H1 (cell line): ENCODE data around the gene MYO1D. TPM values are rescaled to one million over a fixed set of nuclear protein-coding genes. Genes with fewer than 3 reads are reported as not detected.

Experiments
- CTCF ChIA-PET: fragments of 300-600 bp; sonication (Branson Sonifier 250); formaldehyde crosslinking; loops from one replicate; lab custom pipeline; 2021; ENCODE audit not compliant: partially characterized antibody; lab: Charles Lee
- POLR2A ChIA-PET: fragments of 300-600 bp; sonication (Branson Sonifier 250); formaldehyde crosslinking; loops from one replicate; lab custom pipeline; 2021; ENCODE audit warnings: inconsistent platforms; ENCODE audit not compliant: partially characterized antibody; lab: Charles Lee
- DNase-seq, 2 experiments: peaks; one replicate each; pipeline versions ENCODE4 v3.0.0 to v3.0.0-alpha.2; 2010 to 2022; ENCODE audit warnings: low spot score in 2 of 2, low read depth in 1 of 2, mixed read lengths in 1 of 2
- FAIRE-seq: peaks from 2 replicates; lab custom pipeline; 2011; peaks lifted over from hg19 to GRCh38; lab: Jason Lieb, UNC
- H2AFZ ChIP-seq: 2 replicates; pipeline ENCODE4 v1.8.1; 2012; ENCODE audit warnings: low read length, inconsistent platforms
- H2AK5ac ChIP-seq: 2 replicates; pipeline ENCODE4 v1.6.1; 2013; ENCODE audit warnings: low read depth, low read length
- H2BK120ac ChIP-seq: replicated peaks from 2 replicates; pipeline ENCODE3; 2013; ENCODE audit warnings: low read depth, low read length, inconsistent platforms
- H2BK12ac ChIP-seq: 2 replicates; pipeline ENCODE4 v1.6.1; 2013; ENCODE audit warnings: low read depth, low read length
- H2BK15ac ChIP-seq: 2 replicates; pipeline ENCODE4 v1.6.1; 2013; ENCODE audit warnings: low read length
- H2BK20ac ChIP-seq: 2 replicates; pipeline ENCODE4 v1.6.1; 2013; ENCODE audit warnings: low read length
- H2BK5ac ChIP-seq: 2 replicates; pipeline ENCODE4 v1.6.1; 2013; ENCODE audit warnings: low read depth, low read length
- H3K14ac ChIP-seq: 2 replicates; pipeline ENCODE4 v1.6.1; 2013; ENCODE audit warnings: inconsistent platforms; ENCODE audit not compliant: insufficient read length
- H3K18ac ChIP-seq: 2 replicates; pipeline ENCODE4 v1.6.1; 2013; ENCODE audit warnings: low read length; ENCODE audit errors: extremely low read depth
- H3K23ac ChIP-seq: 2 replicates; pipeline ENCODE4 v1.6.1; 2013; ENCODE audit warnings: inconsistent platforms; ENCODE audit not compliant: insufficient read length
- H3K23me2 ChIP-seq: 2 replicates; pipeline ENCODE4 v1.6.1; 2013; ENCODE audit warnings: low read depth, low read length
- H3K27ac ChIP-seq: 2 replicates; pipeline ENCODE4 v1.6.1; 2011; ENCODE audit warnings: low read depth, low read length, inconsistent platforms
- H3K27me3 ChIP-seq, 4 experiments: replicated peaks in 1 of 4; 1 replicate in 1 of 4; 2 replicates in 3 of 4; pipeline versions ENCODE4 v1.6.1 to v1.8.1; 2011 to 2013; ENCODE audit warnings: low read length in 3 of 4, mild to moderate bottlenecking in 3 of 4, inconsistent platforms in 2 of 4, mixed read lengths in 2 of 4, moderate library complexity in 1 of 4; ENCODE audit not compliant: control insufficient read depth in 3 of 4, insufficient read depth in 3 of 4; ENCODE audit errors: extremely low read depth in 1 of 4
- H3K36me3 ChIP-seq, 4 experiments: 2 replicates each; pipeline versions ENCODE4 v1.6.1 to v1.8.1; 2011 to 2013; ENCODE audit warnings: mild to moderate bottlenecking in 4 of 4, low read length in 3 of 4, moderate library complexity in 2 of 4, control low read depth in 1 of 4, inconsistent platforms in 1 of 4; ENCODE audit not compliant: insufficient read depth in 4 of 4, control insufficient read depth in 2 of 4
- H3K4ac ChIP-seq: replicated peaks from 2 replicates; pipeline ENCODE3; 2013; ENCODE audit warnings: low read length, low read depth, mixed read lengths, inconsistent platforms; ENCODE audit not compliant: insufficient read length
- H3K4me1 ChIP-seq, 4 experiments: replicated peaks in 1 of 4; 1 replicate in 1 of 4; 2 replicates in 3 of 4; pipeline versions ENCODE4 v1.6.1 to v1.8.1; 2011 to 2013; ENCODE audit warnings: low read length in 3 of 4, inconsistent platforms in 2 of 4, mixed read lengths in 1 of 4; ENCODE audit not compliant: insufficient read depth in 4 of 4, control insufficient read depth in 3 of 4
- H3K4me2 ChIP-seq, 2 experiments: 2 replicates each; pipeline versions ENCODE4 v1.6.1 to v1.8.1; 2011 to 2013; ENCODE audit warnings: low read depth in 2 of 2, low read length in 2 of 2, control low read depth in 1 of 2, inconsistent platforms in 1 of 2, mild to moderate bottlenecking in 1 of 2; ENCODE audit not compliant: insufficient read depth in 1 of 2
- H3K4me3 ChIP-seq, 4 experiments: fragments of 200-600, 300-600 bp in 1 of 4; sonication (generic), shearing (Covaris generic), sonication (Bioruptor Twin) in 1 of 4; 2 replicates each; pipeline versions ENCODE4 v1.5.1 to v1.8.1; 2011 to 2016; ENCODE audit warnings: low read length in 4 of 4, low read depth in 3 of 4, control low read depth in 2 of 4, inconsistent platforms in 2 of 4, mild to moderate bottlenecking in 2 of 4, mixed read lengths in 1 of 4, moderate library complexity in 1 of 4; ENCODE audit not compliant: insufficient read depth in 2 of 4; ENCODE audit errors: extremely low read depth in 1 of 4
- H3K56ac ChIP-seq: replicated peaks from 2 replicates; pipeline ENCODE3; 2013; ENCODE audit warnings: low read depth, mild to moderate bottlenecking, mixed read lengths, low read length, inconsistent platforms; ENCODE audit not compliant: insufficient read length
- H3K79me1 ChIP-seq: 2 replicates; pipeline ENCODE4 v1.6.1; 2013; ENCODE audit warnings: low read depth, low read length, control low read depth
- H3K79me2 ChIP-seq, 2 experiments: 2 replicates each; pipeline versions ENCODE4 v1.6.1 to v1.8.1; 2012 to 2013; ENCODE audit warnings: low read length in 2 of 2, mild to moderate bottlenecking in 2 of 2, inconsistent platforms in 1 of 2; ENCODE audit not compliant: insufficient read depth in 2 of 2, control insufficient read depth in 1 of 2
- H3K9ac ChIP-seq, 4 experiments: replicated peaks in 1 of 4; 1 replicate in 1 of 4; 2 replicates in 3 of 4; pipeline versions ENCODE4 v1.6.1 to v1.8.1; 2011 to 2013; ENCODE audit warnings: low read depth in 3 of 4, low read length in 3 of 4, control low read depth in 2 of 4, mild to moderate bottlenecking in 2 of 4, moderate library complexity in 2 of 4, inconsistent platforms in 1 of 4; ENCODE audit errors: extremely low read depth in 1 of 4
- H3K9me3 ChIP-seq, 2 experiments: 2 replicates each; pipeline versions ENCODE4 v1.6.1 to v1.8.1; 2012 to 2013; ENCODE audit warnings: mild to moderate bottlenecking in 2 of 2, moderate library complexity in 2 of 2, control low read depth in 1 of 2, inconsistent platforms in 1 of 2, low read depth in 1 of 2, low read length in 1 of 2, mixed read lengths in 1 of 2; ENCODE audit not compliant: insufficient read depth in 2 of 2
- H4K20me1 ChIP-seq, 2 experiments: replicated peaks in 1 of 2; 2 replicates each; pipeline versions ENCODE3 to v1.8.1; 2011 to 2013; ENCODE audit warnings: inconsistent platforms in 2 of 2, low read length in 2 of 2, mild to moderate bottlenecking in 1 of 2; ENCODE audit not compliant: insufficient read depth in 2 of 2, control insufficient read depth in 1 of 2
- H4K5ac ChIP-seq: 2 replicates; pipeline ENCODE4 v1.6.1; 2013; ENCODE audit warnings: low read length, low read depth, mixed read lengths, inconsistent platforms; ENCODE audit not compliant: insufficient read length
- H4K8ac ChIP-seq: 2 replicates; pipeline ENCODE4 v1.8.0; 2013; ENCODE audit warnings: mild to moderate bottlenecking, moderate library complexity, low read length, inconsistent platforms; ENCODE audit not compliant: insufficient read depth; ENCODE audit errors: extremely low read depth
- H4K91ac ChIP-seq: replicated peaks from 2 replicates; pipeline ENCODE3; 2013; ENCODE audit warnings: low read length, mixed read lengths, inconsistent platforms; ENCODE audit not compliant: insufficient read length
- GABPA ChIP-seq: IDR thresholded peaks from 2 replicates; pipeline ENCODE4 v1.6.1; 2011; ENCODE audit warnings: mild to moderate bottlenecking, low read length, moderate library complexity, borderline replicate concordance; ENCODE audit not compliant: insufficient read depth
- RAD21 ChIP-seq, 2 experiments: IDR thresholded peaks in 1 of 2; conservative IDR thresholded peaks in 1 of 2; 2 replicates each; pipeline ENCODE4 v1.6.1; 2011; ENCODE audit warnings: low read depth in 2 of 2, low read length in 2 of 2, improper control_type of control experiment in 1 of 2, inconsistent platforms in 1 of 2, mild to moderate bottlenecking in 1 of 2, moderate library complexity in 1 of 2
- USF2 ChIP-seq: IDR thresholded peaks from 2 replicates; pipeline ENCODE4 v1.6.1; 2011; ENCODE audit warnings: low read length, improper control_type of control experiment
- WGBS, 2 experiments: shearing (Covaris generic) in 1 of 2; methylation state at CpG; one replicate each; pipeline versions ENCODE4 v1.1.6 to v1.1.7; 2013 to 2015; ENCODE audit warnings: low lambda C conversion rate in 2 of 2, mixed read lengths in 2 of 2, inconsistent platforms in 1 of 2, low coverage in 1 of 2, missing lambda C conversion rate in 1 of 2; ENCODE audit not compliant: insufficient replicate concordance in 2 of 2, insufficient coverage in 1 of 2, insufficient read length in 1 of 2; ENCODE audit errors: extremely low coverage in 1 of 2, missing lambda C conversion rate in 1 of 2; 5-methylcytosine and 5-hydroxymethylcytosine counted together
- polyA plus RNA-seq, 7 experiments: library from polyadenylated mRNA; depleted of rRNA in 3 of 7; stranded (reverse) in 5 of 7; unstranded in 2 of 7; fragments of >200 nt in 5 of 7; fragments of 200-250 nt in 2 of 7; gene quantifications; 1 replicate in 5 of 7; 2 replicates in 1 of 7; 4 replicates in 1 of 7; pipeline versions ENCODE4 v1.2.1 to v1.2.3, GENCODE V29; 2011 to 2013; ENCODE audit warnings: missing spikeins in 2 of 7, mixed read lengths in 2 of 7
- total RNA-seq: library from RNA; stranded (reverse); fragmentation: NEBNext Ultra II Directional; extraction: Animal tissue kit (Norgen Biotek cat#: 25700); gene quantifications from 2 replicates; pipeline ENCODE4 v1.2.1, GENCODE V29; 2021
- TF ChIP-seq, protein P1 (sequence below): IDR thresholded peaks from 2 replicates; pipeline ENCODE4 v1.6.1; 2011; ENCODE audit warnings: low read depth, mild to moderate bottlenecking, low read length; ENCODE audit not compliant: insufficient read depth

MYO1D gene
- total and polyA plus RNA-seq, 2 of the 8 experiments (the other 6 are each of a cell fraction or from before 2014, with no cell fraction given) = 6.5 to 25.4 TPM

GRCh38 chr17:32525122-32525521, 351.8 kb downstream of the MYO1D start:
- Histone ChIP-seq H2BK5ac (no peak overlapping the region), H3K4me2 (no peak overlapping the region), H4K20me1 (no peaks in the 10 kb centered on the region), H2AFZ (no peak overlapping the region), H4K91ac (no peak overlapping the region), H3K18ac (no peak overlapping the region), H2BK15ac (no peak overlapping the region), H4K8ac (no peak overlapping the region), H3K79me1 (no peaks in the 10 kb centered on the region), H3K79me2 (no peaks in the 10 kb centered on the region), H4K5ac (no peak overlapping the region), H3K23me2 (peaks cover 2% of the 10 kb centered on the region; the same call in 1 of the 2 replicates), H3K4me1 (peaks cover 7 to 19% (median 12%) of the 10 kb centered on the region in 4 experiments), H3K4me3 (no peak overlapping the region), H3K14ac (no peak overlapping the region), H2BK120ac (no peak overlapping the region), H2BK12ac (no peak overlapping the region), H3K4ac (no peak overlapping the region), H3K36me3 (no peaks in the 10 kb centered on the region), H3K27me3 (no peaks in the 10 kb centered on the region), H3K23ac (no peak overlapping the region), H3K9me3 (no peaks in the 10 kb centered on the region), H2BK20ac (no peak overlapping the region), H3K9ac (no peak overlapping the region), H2AK5ac (no peak overlapping the region), H3K27ac (no peak overlapping the region), H3K56ac (no peak overlapping the region)
- DNase-seq (no peak), FAIRE-seq (no peak)
- TF ChIP-seq USF2 (no peak), GABPA (no peak), RAD21 (IDR thresholded peaks at IDR 0.05 in 1 of 2, conservative IDR thresholded peaks at IDR 0.05 in 1 of 2; ENCODE audit: low read depth in 2 of 2, low read length in 2 of 2) (no peak)
- TF ChIP-seq, protein P1, sequence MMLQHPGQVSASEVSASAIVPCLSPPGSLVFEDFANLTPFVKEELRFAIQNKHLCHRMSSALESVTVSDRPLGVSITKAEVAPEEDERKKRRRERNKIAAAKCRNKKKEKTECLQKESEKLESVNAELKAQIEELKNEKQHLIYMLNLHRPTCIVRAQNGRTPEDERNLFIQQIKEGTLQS = no peak
- ChIA-PET POLR2A (no interaction called here), CTCF (interaction anchor here (0.6 to 2.3 kb wide), 5 partner anchors 16 to 450 kb away, joined by 3 to 5 read pairs (median 3); no protein-coding TSS in a partner anchor)
- 63% methylated on average over 4 of the region's 4 CpGs; no CpG with 5 or more reads in 1 of the 2 experiments for WGBS, 2 experiments
